Large intestine (tissue), 3 donors: ENCODE measurements around the gene NXPH2. TPM values are rescaled to one million over a fixed set of nuclear protein-coding genes. Genes with fewer than 3 reads are reported as not detected.
"Not testable (repeated sequence)": the region's sequence is repeated elsewhere in the genome, so short reads cannot be mapped to it uniquely, and the experiment has no call there.

Experiments
- DNase-seq, 2 donors: peaks; one replicate each; pipeline versions ENCODE4 v3.0.0 to v3.0.0-alpha.2; 2013
- H3K27ac ChIP-seq: one replicate; pipeline ENCODE4 v1.5.1; 2013; ENCODE audit warnings: low read length
- H3K27me3 ChIP-seq: 2 replicates; pipeline ENCODE4 v1.6.1; 2013; ENCODE audit warnings: low read length; ENCODE audit not compliant: control insufficient read depth, insufficient read depth
- H3K36me3 ChIP-seq: 2 replicates; pipeline ENCODE4 v1.6.1; 2013; ENCODE audit warnings: low read length; ENCODE audit not compliant: control insufficient read depth, insufficient read depth
- H3K4me1 ChIP-seq: one replicate; pipeline ENCODE4 v1.6.1; 2013; ENCODE audit warnings: low read length; ENCODE audit not compliant: control insufficient read depth, insufficient read depth
- H3K4me3 ChIP-seq: one replicate; pipeline ENCODE4 v1.5.1; 2013; ENCODE audit warnings: low read length
- H3K9me3 ChIP-seq: one replicate; pipeline ENCODE4 v1.6.1; 2013; ENCODE audit warnings: mild to moderate bottlenecking, low read depth, low read length, moderate library complexity; ENCODE audit not compliant: control insufficient read depth
- WGBS: methylation state at CpG from one replicate; pipeline ENCODE4 v1.1.5; 2013; ENCODE audit warnings: low lambda C conversion rate; ENCODE audit not compliant: insufficient coverage; 5-methylcytosine and 5-hydroxymethylcytosine counted together
- polyA plus RNA-seq: library from polyadenylated mRNA; unstranded; fragments of 120-200 nt; gene quantifications from one replicate; pipeline ENCODE4 v1.2.1, GENCODE V29; 2013

The NXPH2 gene
- polyA plus RNA-seq, 1 donor: 2.5 TPM

- H3K4me1 ChIP-seq: no peaks in the 10 kb centered on the region
- WGBS: no CpG with 5 or more reads among the region's 4 CpGs
These were observed 131.6 kb downstream of the NXPH2 start for GRCh38 chr2:138648606-138649005.

GRCh38 chr2:138644776-138645175 lies 135.4 kb downstream of the NXPH2 start:
- H3K27me3 ChIP-seq, DNase-seq, H3K4me1 ChIP-seq, H3K36me3 ChIP-seq, H3K27ac ChIP-seq, H3K9me3 ChIP-seq, H3K4me3 ChIP-seq: not testable (repeated sequence)
- WGBS: 94% methylated on average over 6 of the region's 10 CpGs

More at GRCh38 chr2:138648606-138649005, 131.6 kb downstream of the NXPH2 start:
- Histone ChIP-seq H3K4me3 (no peak overlapping the region), H3K36me3 (no peaks in the 10 kb centered on the region), H3K27me3 (no peaks in the 10 kb centered on the region), H3K9me3 (no peaks in the 10 kb centered on the region), H3K27ac (no peak overlapping the region)
- DNase-seq: no peak

- no peaks in the 10 kb centered on the region for H3K9me3 ChIP-seq
- H3K4me1 ChIP-seq: no peaks in the 10 kb centered on the region
- no peak overlapping the region for H3K4me3 ChIP-seq
- H3K36me3 ChIP-seq: no peaks in the 10 kb centered on the region
- 92% methylated on average over 4 of the region's 9 CpGs for WGBS
- no peak overlapping the region for H3K27ac ChIP-seq
- H3K27me3 ChIP-seq: no peaks in the 10 kb centered on the region
- DNase-seq: no peak
These were observed 139.1 kb downstream of the NXPH2 start for GRCh38 chr2:138640921-138641676.

GRCh38 chr2:138637686-138638085 lies 142.5 kb downstream of the NXPH2 start:
- DNase-seq: no peak
- WGBS: 50% methylated on average over 1 of the region's 5 CpGs
- Histone ChIP-seq H3K36me3 (no peaks in the 10 kb centered on the region), H3K9me3 (no peaks in the 10 kb centered on the region), H3K4me1 (no peaks in the 10 kb centered on the region), H3K27ac (no peak overlapping the region), H3K4me3 (no peak overlapping the region), H3K27me3 (no peaks in the 10 kb centered on the region)

- no peaks in the 10 kb centered on the region for H3K9me3 ChIP-seq
- no peaks in the 10 kb centered on the region for H3K27me3 ChIP-seq
- no peak for DNase-seq
- WGBS: no CpG with 5 or more reads among the region's 4 CpGs
- no peaks in the 10 kb centered on the region for H3K36me3 ChIP-seq
- H3K4me3 ChIP-seq: no peak overlapping the region
- H3K4me1 ChIP-seq: no peaks in the 10 kb centered on the region
- no peak overlapping the region for H3K27ac ChIP-seq
These were observed 143.1 kb downstream of the NXPH2 start for GRCh38 chr2:138637061-138637460.

GRCh38 chr2:138633049-138633448 lies 147.1 kb downstream of the NXPH2 start:
- Histone ChIP-seq H3K36me3 (no peaks in the 10 kb centered on the region), H3K4me1 (no peaks in the 10 kb centered on the region), H3K27ac (no peak overlapping the region), H3K27me3 (no peaks in the 10 kb centered on the region), H3K4me3 (no peak overlapping the region), H3K9me3 (no peaks in the 10 kb centered on the region)
- no peak for DNase-seq
- WGBS: 100% methylated on average over 1 of the region's 1 CpG

GRCh38 chr2:138632066-138632620 lies 148.0 kb downstream of the NXPH2 start:
- H3K36me3 ChIP-seq: no peaks in the 10 kb centered on the region
- H3K9me3 ChIP-seq: no peaks in the 10 kb centered on the region
- no peak overlapping the region for H3K4me3 ChIP-seq
- no peaks in the 10 kb centered on the region for H3K4me1 ChIP-seq
- no peaks in the 10 kb centered on the region for H3K27me3 ChIP-seq
- no CpG with 5 or more reads among the region's 2 CpGs for WGBS
- no peak for DNase-seq
- no peak overlapping the region for H3K27ac ChIP-seq

- Histone ChIP-seq H3K4me1 (no peaks in the 10 kb centered on the region), H3K9me3 (no peaks in the 10 kb centered on the region), H3K27me3 (no peaks in the 10 kb centered on the region), H3K36me3 (no peaks in the 10 kb centered on the region), H3K4me3 (no peak overlapping the region), H3K27ac (no peak overlapping the region)
- no CpG with 5 or more reads among the region's 2 CpGs for WGBS
- no peak for DNase-seq
These were observed 150.0 kb downstream of the NXPH2 start for GRCh38 chr2:138630164-138630563.

GRCh38 chr2:138626148-138626547 lies 154.0 kb downstream of the NXPH2 start:
- no CpG with 5 or more reads among the region's 1 CpG for WGBS
- H3K4me1 ChIP-seq: no peaks in the 10 kb centered on the region
- no peaks in the 10 kb centered on the region for H3K9me3 ChIP-seq
- no peak for DNase-seq
- no peak overlapping the region for H3K27ac ChIP-seq
- no peaks in the 10 kb centered on the region for H3K27me3 ChIP-seq
- H3K36me3 ChIP-seq: no peaks in the 10 kb centered on the region
- no peak overlapping the region for H3K4me3 ChIP-seq

- no peak overlapping the region for H3K27ac ChIP-seq
- no peaks in the 10 kb centered on the region for H3K4me1 ChIP-seq
- no peaks in the 10 kb centered on the region for H3K27me3 ChIP-seq
- H3K9me3 ChIP-seq: no peaks in the 10 kb centered on the region
- no peaks in the 10 kb centered on the region for H3K36me3 ChIP-seq
- no peak overlapping the region for H3K4me3 ChIP-seq
- WGBS: 93% methylated on average over 2 of the region's 3 CpGs
- no peak for DNase-seq
These were observed 157.6 kb downstream of the NXPH2 start for GRCh38 chr2:138622613-138623012.

- WGBS: no CpG with 5 or more reads among the region's 3 CpGs
- DNase-seq: no peak
These were observed 159.1 kb downstream of the NXPH2 start for GRCh38 chr2:138621139-138621538.

More at GRCh38 chr2:138621139-138621538, 159.1 kb downstream of the NXPH2 start:
- Histone ChIP-seq H3K9me3 (no peaks in the 10 kb centered on the region), H3K4me3 (no peak overlapping the region), H3K4me1 (no peaks in the 10 kb centered on the region), H3K27me3 (no peaks in the 10 kb centered on the region), H3K27ac (no peak overlapping the region), H3K36me3 (no peaks in the 10 kb centered on the region)
